Colonic mucosa (tissue), 4 donors: Measurements from ENCODE around the gene ARF1. TPM values are rescaled to one million over a fixed set of nuclear protein-coding genes. Genes with fewer than 3 reads are reported as not detected.

ENCODE experiments used
- DNase-seq: peaks from one replicate; pipeline ENCODE4 v3.0.0-alpha.2; 2020
- H3K27ac ChIP-seq: fragments of 200-600 bp; one replicate; pipeline ENCODE4 v1.8.0; 2021
- H3K27me3 ChIP-seq: fragments of 200-600 bp; one replicate; pipeline ENCODE4 v1.8.0; 2021
- H3K36me3 ChIP-seq: fragments of 200-600 bp; one replicate; pipeline ENCODE4 v1.8.0; 2021
- H3K4me1 ChIP-seq: fragments of 200-600 bp; one replicate; pipeline ENCODE4 v1.8.0; 2021; ENCODE audit warnings: mild to moderate bottlenecking
- H3K4me3 ChIP-seq: fragments of 200-600 bp; one replicate; pipeline ENCODE4 v1.8.0; 2021
- H3K9ac ChIP-seq, 2 donors: one replicate each; pipeline ENCODE4 v1.7.0; 2013; ENCODE audit warnings: control low read depth in 2 of 2, low read depth in 2 of 2, low read length in 2 of 2
- H3K9me3 ChIP-seq: fragments of 200-600 bp; one replicate; pipeline ENCODE4 v1.8.0; 2021
- CTCF ChIP-seq: fragments of 200-600 bp; IDR thresholded peaks from one replicate; pipeline ENCODE4 v1.8.0; 2022; ENCODE audit warnings: antibody characterized with exemption, mild to moderate bottlenecking
- intact Hi-C: fragments of 100-400 bp; cut with DNase I; formaldehyde crosslinking; loops from one replicate; pipeline ENCODE4 v1.14.1; 2022
- total RNA-seq, 2 donors: library from RNA; stranded (reverse); fragmentation: NEBNext Ultra II Directional in 1 of 2; extraction: Animal tissue kit (Norgen Biotek cat#: 25700) in 1 of 2; gene quantifications; one replicate each; pipeline ENCODE4 v1.2.1, GENCODE V29; 2021
- donor health status: healthy.
- donor health status: DM: no; HTN: no; CAD: no.
- donor health status: DM: no; HTN: no; CAD: no.

ARF1 gene
- total RNA-seq, 2 donors from 2014 or later, result 522 to 586 TPM

DNA sequence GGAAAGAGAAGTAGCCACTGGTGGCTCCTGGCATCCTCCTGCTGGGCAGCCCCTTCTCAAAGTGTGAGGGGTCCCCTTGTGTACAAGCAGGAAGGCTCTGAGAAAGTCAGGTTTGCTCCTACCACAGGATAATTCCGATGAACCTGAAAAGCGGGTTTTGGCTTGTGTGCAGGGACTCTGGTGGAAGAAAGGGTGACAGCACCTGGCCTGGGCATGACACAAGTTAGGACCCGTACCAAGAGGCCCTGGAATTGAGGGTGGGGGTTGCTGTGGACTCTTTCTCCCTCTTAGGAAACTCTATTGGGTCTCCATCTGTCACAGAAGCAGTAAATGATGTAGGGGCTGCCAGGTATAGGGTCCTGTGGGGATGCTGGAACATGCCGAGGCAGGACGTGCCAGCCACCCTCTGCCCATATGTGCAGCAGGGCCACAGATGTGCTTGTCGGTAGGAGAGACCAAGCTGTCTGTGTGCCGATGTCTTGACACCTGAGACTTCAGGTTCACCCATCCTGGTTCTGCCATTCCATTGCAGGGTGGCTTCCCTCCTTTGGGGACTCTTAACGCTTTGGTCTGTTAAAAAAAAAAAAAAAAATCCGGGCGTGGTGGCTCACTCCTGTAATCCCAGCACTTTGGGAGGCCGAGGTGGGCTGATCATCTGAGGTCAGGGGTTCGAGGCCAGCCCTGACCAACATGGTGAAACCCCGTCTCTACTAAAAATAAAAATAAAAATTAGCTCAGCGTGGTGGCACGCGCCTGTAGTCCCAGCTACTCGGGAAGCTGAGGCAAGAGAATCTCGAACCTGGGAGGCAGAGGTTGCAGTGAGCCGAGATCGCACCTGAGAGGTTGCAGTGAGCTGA, 10.8 kb downstream of the ARF1 start:
- Histone ChIP-seq H3K9me3 (no peaks in the 10 kb centered on the region), H3K27me3 (no peaks in the 10 kb centered on the region), H3K4me1 (peaks cover 12% of the 10 kb centered on the region), H3K4me3 (no peak overlapping the region), H3K27ac (no peak overlapping the region), H3K36me3 (peaks cover 4% of the 10 kb centered on the region), H3K9ac (no peak overlapping the region)
- TF ChIP-seq CTCF, result no peak
- DNase-seq, result no peak
- intact Hi-C loops, result no loop called here

GRCh38 chr1:228094432-228095016, 12.0 kb downstream of the ARF1 start:
- Histone ChIP-seq H3K4me3 (no peak overlapping the region), H3K36me3 (peaks cover 14% of the 10 kb centered on the region), H3K27ac (no peak overlapping the region), H3K27me3 (no peaks in the 10 kb centered on the region), H3K4me1 (peaks cover 12% of the 10 kb centered on the region), H3K9me3 (no peaks in the 10 kb centered on the region), H3K9ac (no peak overlapping the region)
- TF ChIP-seq CTCF, result no peak
- DNase-seq, result no peak
- intact Hi-C loops, result no loop called here

DNA sequence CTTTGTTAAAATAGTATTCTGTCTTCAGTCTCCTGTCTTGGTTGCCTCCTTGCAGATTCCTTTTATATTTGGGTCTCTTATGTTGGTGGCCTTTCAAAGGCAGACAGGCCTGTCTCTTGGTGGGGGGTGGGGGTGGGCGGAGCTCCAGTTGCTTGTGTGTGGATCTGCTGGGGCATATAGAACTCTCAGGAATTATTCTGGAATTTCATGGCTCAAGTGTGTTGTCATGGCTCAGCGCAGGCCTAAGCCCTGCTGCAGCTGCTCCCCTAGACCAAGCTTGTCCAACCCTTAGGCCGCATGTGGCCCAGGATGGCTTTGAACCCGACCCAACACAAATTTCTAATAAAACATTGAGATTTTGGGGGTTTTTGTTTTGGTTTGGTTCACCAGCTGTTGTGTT, 12.7 kb downstream of the ARF1 start:
- Histone ChIP-seq H3K27me3 (no peaks in the 10 kb centered on the region), H3K4me1 (peaks cover 5% of the 10 kb centered on the region), H3K4me3 (no peak overlapping the region), H3K9me3 (no peaks in the 10 kb centered on the region), H3K36me3 (peaks cover 14% of the 10 kb centered on the region), H3K27ac (no peak overlapping the region), H3K9ac (no peak overlapping the region)
- no peak for TF ChIP-seq CTCF
- intact Hi-C loops, result no loop called here
- no peak for DNase-seq

DNA sequence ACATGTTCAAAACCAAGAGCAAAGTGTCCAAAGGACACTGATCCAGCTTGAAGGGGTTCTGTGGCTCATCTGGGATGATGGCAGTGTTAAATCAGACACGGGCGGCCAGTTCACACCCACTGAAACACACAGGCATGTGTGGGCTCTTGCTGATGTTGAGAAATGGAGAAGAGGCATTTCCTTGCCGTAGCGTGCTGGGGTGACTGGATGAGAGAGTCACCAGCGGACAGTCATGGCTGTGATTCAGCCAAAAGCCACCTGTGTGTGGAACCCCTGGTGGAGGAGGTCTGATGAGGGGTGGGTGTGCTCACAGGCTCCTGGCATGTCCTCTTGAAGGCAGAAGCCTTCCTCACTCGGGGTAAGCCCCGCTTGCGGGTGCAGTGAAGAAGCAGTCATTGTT, 13.4 kb downstream of the ARF1 start:
- DNase-seq, result no peak
- peaks cover under 1% of the 10 kb centered on the region for H3K4me1 ChIP-seq
- no peak overlapping the region for H3K27ac ChIP-seq
- TF ChIP-seq CTCF, result no peak
- no peaks in the 10 kb centered on the region for H3K9me3 ChIP-seq
- H3K9ac ChIP-seq, result no peak overlapping the region
- H3K36me3 ChIP-seq, result peaks cover 14% of the 10 kb centered on the region
- no peaks in the 10 kb centered on the region for H3K27me3 ChIP-seq
- no peak overlapping the region for H3K4me3 ChIP-seq
- intact Hi-C loops, result no loop called here

DNA sequence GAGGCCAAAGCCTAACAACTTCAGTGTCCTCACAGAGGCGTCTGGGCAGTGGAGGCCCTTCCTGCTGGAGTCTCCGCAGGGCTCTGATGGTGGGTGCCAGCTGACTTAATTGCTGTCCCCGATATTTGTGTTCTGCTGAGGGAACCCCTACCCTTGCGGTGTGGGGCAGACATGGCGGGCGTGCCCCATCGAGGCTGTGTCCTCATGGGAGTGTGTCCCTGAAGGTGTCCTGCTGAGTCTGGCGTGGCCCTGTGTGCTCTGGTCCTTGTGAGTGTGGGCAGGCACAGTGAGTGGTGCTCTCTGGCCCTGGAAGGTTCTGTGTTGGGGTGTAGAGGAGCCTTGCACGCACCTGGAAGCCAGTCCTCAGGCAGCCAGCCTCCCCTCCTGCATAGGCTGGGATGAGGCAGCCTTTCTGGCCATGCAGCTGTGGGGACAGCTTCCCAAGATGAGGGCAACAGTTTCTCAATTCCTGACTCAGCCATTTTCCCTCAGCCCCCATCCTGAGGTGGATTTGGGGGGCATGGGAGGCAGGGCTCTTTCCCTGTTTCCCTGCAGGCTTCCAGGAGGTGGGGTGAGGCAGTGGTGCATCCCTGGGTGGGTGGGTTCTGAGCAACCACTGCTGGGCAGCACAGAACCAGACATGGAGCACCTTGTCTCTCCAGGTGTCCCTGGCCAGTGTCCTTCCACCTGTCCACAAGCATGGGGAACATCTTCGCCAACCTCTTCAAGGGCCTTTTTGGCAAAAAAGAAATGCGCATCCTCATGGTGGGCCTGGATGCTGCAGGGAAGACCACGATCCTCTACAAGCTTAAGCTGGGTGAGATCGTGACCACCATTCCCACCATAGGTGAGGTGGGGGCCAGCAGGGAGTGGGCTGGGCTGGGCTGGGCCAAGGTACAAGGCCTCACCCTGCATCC, 14.2 kb downstream of the ARF1 start:
- H3K27ac ChIP-seq, result no peak overlapping the region
- H3K36me3 ChIP-seq, result peaks cover 14% of the 10 kb centered on the region
- H3K27me3 ChIP-seq, result no peaks in the 10 kb centered on the region
- no peak for TF ChIP-seq CTCF
- DNase-seq, result no peak
- intact Hi-C loops, result no loop called here
- H3K4me3 ChIP-seq, result no peak overlapping the region
- H3K9me3 ChIP-seq, result no peaks in the 10 kb centered on the region
- H3K9ac ChIP-seq, result no peak overlapping the region
- H3K4me1 ChIP-seq, result peaks cover 8% of the 10 kb centered on the region
